Left ventricle myocardium superior (tissue), 1 donor: ENCODE results near the gene KLK1. TPM values are rescaled to one million over a fixed set of nuclear protein-coding genes. Genes with fewer than 3 reads are reported as not detected.
"Not testable (repeated sequence)": the region's sequence is repeated elsewhere in the genome, so short reads cannot be mapped to it uniquely, and the experiment has no call there.

Experiments
- ATAC-seq: fragments of 200-7000 bp; cut with Tn5 transposase; one replicate; pipeline ENCODE4 v1.9.1; 2020; ENCODE audit warnings: mild to moderate bottlenecking, moderate library complexity
- DNase-seq: peaks from one replicate; pipeline ENCODE4 v3.0.0-alpha.2; 2020
- intact Hi-C: fragments of 100-400 bp; cut with micrococcal nuclease; formaldehyde crosslinking; loops from one replicate; pipeline ENCODE4 v1.11.0; 2022
- total RNA-seq: library from RNA; stranded (reverse); fragmentation: NEBNext Ultra II Directional; extraction: Animal tissue kit (Norgen Biotek cat#: 25700); gene quantifications from one replicate; pipeline ENCODE4 v1.2.1, GENCODE V29; 2021
- donor health status: DM: no; HTN: yes; CAD: no; lungs with severe emphysema.

The KLK1 gene
- total RNA-seq, 1 donor from 2014 or later = not detected

DNA sequence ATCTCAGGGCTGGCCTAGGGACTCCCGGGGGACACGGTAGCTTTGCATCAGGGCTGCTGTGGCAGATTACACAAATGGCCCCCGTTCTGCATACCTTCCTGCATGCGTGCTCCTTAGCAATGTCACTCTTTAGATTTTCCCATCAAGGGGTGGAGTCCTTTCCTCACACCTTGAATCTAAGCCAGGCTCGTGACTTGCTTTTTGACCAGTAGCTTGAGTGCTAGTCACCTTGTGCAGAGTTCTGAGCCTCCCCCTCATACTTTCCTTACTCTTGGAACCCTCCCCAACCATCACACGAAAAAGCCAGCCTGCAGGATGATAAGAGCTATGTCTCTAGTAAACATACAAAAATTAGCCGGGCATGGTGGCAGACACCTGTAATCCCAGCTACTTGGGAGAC is 50.1 kb downstream of the KLK1 start:
- intact Hi-C loops, DNase-seq, ATAC-seq: not testable (repeated sequence)

DNA sequence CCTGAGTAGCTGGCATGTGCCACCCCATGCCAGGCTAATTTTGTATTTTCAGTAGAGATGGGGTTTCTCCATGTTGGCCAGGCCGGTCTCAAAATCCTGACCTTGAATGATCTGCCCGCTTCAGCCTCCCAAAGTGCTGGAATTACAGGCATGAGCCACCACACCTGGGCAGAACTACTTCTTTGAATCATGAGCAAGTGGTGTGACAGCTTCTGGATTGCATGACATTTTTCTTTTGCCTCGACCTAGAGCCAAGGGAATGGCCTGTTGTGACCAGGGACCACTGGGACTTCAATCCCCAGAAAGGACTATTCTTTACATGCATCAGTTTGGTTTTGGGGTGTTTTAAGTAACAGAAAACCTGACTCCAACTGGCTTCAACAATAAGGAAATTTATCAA is 50.7 kb downstream of the KLK1 start:
- intact Hi-C loops, ATAC-seq, DNase-seq: not testable (repeated sequence)

DNA sequence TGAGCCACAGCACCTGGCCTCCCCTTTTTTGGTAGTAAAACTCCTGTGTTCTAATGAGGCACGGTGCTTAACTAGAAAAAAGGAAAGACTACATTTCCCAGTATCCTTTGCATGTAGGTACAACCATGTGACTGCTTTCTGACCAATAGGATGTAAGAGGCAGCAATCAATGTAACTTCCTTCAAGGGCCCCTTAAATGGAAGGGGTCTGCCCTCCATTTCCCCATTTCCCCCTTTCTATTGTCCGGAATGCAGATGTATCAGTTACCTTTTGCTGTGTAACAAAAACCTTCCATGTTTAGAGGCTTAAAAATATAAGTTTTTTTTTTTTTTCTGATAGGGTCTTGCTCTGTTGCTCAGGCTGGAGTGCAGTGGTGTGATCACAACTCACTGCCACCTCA is 51.1 kb downstream of the KLK1 start:
- intact Hi-C loops = no loop called here
- no peak for ATAC-seq

DNA sequence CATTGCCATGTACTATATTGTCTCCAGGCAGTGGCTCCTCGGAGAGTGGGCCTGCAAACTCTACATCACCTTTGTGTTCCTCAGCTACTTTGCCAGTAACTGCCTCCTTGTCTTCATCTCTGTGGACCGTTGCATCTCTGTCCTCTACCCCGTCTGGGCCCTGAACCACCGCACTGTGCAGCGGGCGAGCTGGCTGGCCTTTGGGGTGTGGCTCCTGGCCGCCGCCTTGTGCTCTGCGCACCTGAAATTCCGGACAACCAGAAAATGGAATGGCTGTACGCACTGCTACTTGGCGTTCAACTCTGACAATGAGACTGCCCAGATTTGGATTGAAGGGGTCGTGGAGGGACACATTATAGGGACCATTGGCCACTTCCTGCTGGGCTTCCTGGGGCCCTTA is 52.7 kb downstream of the KLK1 start:
- no peak for DNase-seq
- intact Hi-C loops = no loop called here
- ATAC-seq = no peak

More for the DNA sequence above, 51.1 kb downstream of the KLK1 start:
- no peak for DNase-seq

DNA sequence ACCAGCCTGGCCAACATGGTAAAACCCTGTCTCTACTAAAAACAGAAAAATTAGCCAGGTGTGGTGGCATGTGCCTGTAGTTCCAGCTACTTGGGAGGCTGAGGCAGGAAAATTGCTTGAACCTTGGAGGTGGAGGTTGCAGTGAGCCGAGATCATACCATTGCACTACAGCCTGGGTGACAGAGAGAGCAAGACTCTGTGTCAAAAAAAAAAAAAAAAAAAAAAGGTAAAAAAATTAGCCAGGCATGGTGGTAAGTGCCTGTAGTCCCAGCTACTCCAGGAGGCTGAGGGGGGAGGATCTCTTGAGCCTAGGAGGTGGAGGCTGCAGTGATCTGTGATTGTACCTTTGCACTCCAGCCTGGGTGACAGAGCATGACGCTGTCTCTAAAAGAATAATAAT is 53.4 kb downstream of the KLK1 start, which contains the start of gene GPR32:
Gene GPR32, plus strand, starts transcription at position 301 of the 400 bp plus-strand sequence. CDS start 137 bp downstream, outside the sequence.
- ATAC-seq, intact Hi-C loops, DNase-seq: not testable (repeated sequence)

Other genes with a start within 250 kb of the KLK1 start
- 0.15 TPM for gene SYT3, start 183.9 kb downstream of the KLK1 start, total RNA-seq
- gene C19orf81, start 174.3 kb downstream of the KLK1 start, total RNA-seq = 2.7 TPM
- gene SHANK1, start 104.0 kb downstream of the KLK1 start, total RNA-seq = 0.32 TPM
- gene CLEC11A, start 100.4 kb downstream of the KLK1 start, total RNA-seq = 2.9 TPM
- gene GPR32, start 53.3 kb downstream of the KLK1 start, total RNA-seq = not detected
- not detected for gene ACP4, start 33.4 kb downstream of the KLK1 start, total RNA-seq
- gene KLK15, start 9.8 kb upstream of the KLK1 start, total RNA-seq = not detected
- gene KLK3, start 31.1 kb upstream of the KLK1 start, total RNA-seq = not detected
- not detected for gene KLK2, start 49.7 kb upstream of the KLK1 start, total RNA-seq
- gene KLK4, start 87.6 kb upstream of the KLK1 start, total RNA-seq = not detected
- not detected for gene KLK5, start 129.3 kb upstream of the KLK1 start, total RNA-seq
- gene KLK6, start 145.8 kb upstream of the KLK1 start, total RNA-seq = not detected
- not detected for gene KLK7, start 160.1 kb upstream of the KLK1 start, total RNA-seq
- gene KLK8, start 177.8 kb upstream of the KLK1 start, total RNA-seq = not detected
- 0.50 TPM for gene KLK10, start 195.9 kb upstream of the KLK1 start, total RNA-seq
- gene KLK11, start 202.8 kb upstream of the KLK1 start, total RNA-seq = 0.62 TPM
- not detected for gene KLK12, start 211.2 kb upstream of the KLK1 start, total RNA-seq
- not detected for gene KLK13, start 241.3 kb upstream of the KLK1 start, total RNA-seq